Stimulated activated CD4-positive, alpha-beta T cell treated with anti-CD3 and anti-CD28 coated beads, Interleukin-4, amount 100 ng/mL, for 24 hours (primary cell): ENCODE measurements around the gene TXNDC2.

Experiments
- DNase-seq: peaks from one replicate; pipeline ENCODE4 v3.0.0-alpha.2; 2020

TXNDC2 gene

DNA sequence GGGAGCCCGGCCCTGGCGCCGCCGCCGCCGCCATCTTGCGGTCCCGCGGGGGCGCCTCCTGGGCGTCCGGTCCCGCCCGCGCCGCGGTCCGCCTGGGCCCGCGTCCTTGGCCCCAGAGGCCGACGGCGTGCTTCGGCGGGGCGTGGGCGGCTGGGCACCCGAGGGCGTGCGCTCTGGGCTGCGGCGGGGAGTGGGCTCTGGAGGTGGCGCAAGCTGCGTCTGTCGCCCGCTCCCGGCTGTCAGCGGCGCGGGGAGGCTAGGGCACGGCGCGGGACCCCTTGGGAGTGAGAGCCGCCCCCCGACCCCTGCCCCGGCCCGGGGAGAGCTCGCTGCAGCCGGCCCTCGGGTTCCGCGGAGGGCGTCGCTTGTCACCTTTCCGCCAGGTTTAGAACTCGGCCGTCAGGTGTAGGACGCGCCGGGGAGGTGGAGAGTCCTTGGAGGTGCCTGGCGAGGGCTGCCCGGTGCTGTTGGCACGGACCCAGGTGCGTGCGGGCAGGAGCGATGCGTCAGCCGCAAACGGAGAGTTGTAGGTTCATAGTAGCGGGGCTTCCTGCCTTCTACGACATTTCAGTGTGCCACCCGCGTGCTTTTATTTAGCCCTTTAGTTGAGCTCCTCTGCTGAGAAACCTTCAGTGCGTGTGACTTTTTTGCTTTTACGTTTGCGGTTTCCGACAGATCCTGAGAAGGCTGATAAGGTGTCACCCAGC, 29.0 kb downstream of the TXNDC2 start:
- DNase-seq, result peak; percentile 82

DNA sequence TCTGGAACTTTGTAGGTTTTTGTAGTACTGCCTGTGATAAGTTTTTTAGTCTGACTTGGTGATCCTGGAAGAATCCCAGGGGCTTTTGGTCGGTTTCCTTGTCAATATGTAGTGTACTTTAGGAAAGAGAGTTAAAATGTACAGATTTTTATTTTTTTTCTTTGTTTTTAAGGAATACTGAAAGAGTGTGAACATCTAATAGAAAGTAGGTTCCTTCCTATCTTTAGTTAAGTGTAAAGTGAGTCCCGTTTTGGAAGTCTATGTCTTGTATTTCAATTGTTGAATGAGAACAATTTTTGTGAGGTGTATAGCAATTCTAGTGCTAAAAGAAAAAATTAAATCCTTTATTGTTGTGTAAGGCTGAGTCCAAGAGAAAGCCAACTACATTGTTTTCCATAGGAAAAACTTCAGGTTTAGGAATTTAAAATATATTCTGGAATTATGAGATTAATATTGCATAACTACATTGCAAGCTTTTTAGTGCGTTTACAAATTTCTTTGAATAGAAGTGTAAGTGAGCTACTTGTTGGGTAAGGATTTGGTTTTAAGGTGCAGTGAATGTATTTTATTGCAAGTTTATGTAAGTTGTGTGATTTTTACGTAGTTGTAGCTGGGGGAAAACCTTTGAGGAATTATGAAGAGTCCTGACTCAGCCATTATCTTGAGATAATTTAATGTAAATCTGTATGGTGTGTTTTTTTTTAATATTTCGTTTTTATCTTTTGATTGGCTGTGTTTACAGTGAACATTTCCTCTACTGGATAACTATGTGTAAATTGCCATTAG, 29.7 kb downstream of the TXNDC2 start:
- DNase-seq, result no peak

DNA sequence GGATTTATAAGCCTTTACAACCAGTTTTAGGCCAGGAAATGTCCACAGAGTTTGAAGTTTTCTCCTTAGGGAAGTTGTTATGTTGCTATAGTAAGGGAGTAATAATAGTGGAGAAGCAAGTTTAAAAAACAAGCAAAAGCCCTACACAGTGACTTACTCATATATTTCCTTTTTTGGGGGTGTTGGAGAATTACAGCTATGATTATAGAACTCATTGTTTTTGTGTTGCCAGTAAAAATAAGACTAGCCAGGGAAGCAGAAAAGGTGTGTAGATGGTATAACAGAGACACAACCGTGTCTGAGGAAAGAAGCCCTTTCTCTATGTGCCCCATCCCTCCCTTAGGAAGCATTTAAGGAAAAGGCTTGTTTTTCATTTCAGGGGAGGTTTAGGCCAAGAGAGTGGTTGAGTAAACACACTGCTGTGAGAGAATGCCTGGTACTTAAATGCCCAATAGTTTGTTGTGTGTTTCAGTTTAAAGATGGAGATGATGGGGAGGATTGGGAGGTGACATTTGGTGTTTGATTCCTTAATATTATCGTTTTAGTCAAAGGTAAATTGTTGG, 30.4 kb downstream of the TXNDC2 start:
- no peak for DNase-seq

DNA sequence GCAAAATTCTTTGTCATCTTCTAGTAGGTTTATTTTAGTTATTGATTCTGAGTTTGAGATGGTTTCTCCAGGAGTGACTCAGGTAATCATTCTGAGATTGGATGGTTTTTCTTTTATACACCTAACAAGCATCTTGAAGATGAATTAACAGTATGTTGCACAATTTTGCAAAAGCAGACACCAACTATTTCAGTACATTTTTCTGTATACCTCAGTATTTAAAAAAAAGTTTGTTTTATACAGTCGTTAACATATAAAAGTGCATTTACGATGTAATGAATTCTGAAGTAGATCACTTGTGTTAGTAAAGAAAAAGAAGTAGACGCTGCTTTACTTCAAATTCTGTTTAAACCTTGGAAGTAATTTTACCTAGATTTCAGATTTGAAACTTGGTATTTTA, 31.0 kb downstream of the TXNDC2 start:
- DNase-seq, result no peak

DNA sequence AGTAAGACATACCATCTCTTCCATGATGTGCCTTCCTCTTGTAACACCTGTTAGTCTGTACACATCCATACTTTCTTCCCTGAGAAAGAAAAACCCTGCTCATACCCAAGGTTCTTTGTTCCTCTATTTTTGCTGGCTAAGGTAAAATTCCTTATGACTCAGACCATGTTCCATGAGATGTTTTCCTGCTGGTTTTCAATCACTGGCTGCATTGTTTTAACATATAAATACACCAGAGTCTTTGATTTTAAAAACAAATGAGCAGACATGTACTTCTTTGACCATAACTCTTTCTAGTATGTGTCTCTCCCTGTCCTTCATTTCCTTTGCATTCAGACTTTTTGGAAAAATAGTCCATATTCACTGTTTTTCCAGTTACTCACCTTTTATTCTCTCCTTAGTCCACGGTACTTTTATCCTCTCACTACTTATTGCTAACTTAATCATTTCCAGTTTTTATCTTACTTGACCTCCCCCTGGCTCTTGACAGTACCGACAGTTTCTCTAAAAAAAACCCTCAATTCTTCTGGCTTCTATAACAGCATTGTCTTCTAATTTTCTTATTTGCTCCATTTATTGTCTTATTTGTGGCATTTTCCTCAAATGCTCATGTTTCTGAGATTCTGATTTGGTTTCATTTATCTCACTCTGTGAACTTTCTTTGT, 32.4 kb downstream of the TXNDC2 start:
- no peak for DNase-seq

DNA sequence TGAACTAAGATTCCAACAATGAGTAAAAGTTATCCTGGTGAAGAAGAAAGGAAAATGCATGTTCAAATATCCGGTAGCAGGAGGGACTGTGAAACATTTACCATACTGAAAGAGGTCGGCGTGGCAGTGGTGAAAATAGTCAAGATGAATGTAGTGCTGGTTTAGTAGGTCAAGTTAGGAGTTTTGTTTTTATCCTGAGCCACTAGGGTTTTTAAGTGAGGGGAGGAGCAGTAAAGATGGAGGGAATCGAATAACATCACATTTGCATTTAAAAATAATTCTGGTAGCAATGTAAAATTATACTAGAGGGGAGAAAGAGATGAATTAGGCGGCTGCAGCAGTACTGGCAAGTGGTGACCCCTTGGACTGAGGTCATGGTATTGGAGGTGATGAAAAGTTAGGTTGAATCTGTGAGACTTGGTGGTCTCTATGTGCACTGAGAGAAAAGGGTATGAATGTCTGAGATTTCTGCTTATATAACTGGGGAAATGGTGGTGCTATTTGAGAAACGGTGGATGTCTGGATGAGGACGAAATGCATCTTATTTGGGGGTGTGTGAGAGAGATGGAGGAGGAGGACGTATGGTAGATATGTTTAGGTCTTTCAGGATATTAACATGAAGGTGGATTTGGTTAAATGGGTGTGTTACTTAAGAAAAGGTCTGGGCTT, 33.9 kb downstream of the TXNDC2 start:
- no peak for DNase-seq

DNA sequence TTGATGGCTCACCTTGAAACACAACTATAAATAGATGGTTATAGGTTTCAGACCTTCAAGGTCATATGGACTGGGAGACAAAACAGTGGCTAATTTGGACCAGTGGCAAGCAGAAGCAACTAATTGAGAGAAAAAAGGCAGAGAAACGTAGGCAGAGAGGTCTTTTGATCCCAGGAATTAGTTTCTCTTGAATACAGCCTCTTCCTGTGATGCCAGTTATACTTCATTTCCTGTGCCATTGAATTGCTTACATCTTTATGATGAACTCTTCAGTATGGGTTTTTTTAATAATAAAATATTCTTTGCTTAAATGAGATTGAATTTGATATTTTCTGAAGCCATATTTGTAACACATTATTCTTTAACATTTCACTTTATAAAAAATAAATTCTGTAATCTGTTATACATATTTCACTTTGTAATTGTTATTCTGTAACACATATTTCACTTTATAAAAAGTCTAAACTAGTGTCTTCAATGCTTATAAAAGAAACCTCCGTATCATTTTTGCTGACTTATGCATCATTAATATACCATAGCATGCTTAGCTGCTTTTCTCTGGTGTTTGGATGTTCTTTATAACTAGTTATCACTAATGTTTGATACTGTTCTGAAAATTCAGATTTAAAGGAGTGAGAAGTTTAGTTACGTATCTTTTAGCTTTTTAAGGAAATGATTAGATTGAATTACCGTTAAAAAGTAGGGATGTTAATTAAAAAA, 37.0 kb downstream of the TXNDC2 start:
- no peak for DNase-seq

DNA sequence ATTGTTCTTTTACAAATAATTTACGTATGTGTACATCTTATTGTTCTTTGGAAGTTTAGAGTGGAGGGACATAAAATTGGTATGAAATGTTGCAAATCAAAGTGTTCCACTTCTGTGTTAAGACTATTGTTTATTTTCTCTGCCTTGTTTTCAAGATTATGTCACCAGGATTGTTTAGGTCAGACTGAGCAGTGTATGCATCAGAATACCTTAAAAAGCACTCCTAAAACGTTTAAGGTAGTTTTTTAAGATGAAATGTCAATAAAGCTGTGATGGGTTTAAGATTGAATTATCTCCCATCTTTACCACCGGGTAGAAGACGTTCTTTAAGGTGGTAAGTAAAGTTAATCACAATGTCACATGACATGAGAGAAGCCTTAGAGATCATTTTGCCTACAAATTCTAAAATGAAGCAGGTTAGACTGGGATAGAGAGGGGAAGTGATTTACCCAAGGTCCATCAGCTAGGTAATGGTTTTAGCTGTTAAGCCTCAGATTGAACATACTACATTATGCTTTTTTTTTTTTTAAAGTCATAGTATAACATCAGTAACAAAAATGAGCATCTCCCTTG, 38.7 kb downstream of the TXNDC2 start:
- DNase-seq, result no peak

DNA sequence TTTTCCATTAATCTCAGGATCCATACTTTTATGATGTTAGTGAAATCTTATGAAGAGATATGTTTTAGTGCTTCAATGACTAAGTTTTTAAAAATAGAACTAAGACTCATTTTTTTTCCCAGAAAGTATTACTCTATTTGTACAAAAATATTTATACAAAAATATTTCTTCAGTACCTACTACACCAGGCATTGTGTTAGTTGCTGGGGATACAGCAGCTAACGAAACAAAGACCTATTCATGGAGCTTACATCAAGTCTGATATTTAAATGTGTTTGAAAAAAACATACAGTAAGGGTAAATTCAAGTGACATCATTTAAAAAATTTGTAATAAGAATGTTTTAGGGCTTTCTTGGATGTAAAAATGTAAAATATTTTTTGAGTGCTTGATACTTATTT, 39.6 kb downstream of the TXNDC2 start:
- DNase-seq, result no peak

DNA sequence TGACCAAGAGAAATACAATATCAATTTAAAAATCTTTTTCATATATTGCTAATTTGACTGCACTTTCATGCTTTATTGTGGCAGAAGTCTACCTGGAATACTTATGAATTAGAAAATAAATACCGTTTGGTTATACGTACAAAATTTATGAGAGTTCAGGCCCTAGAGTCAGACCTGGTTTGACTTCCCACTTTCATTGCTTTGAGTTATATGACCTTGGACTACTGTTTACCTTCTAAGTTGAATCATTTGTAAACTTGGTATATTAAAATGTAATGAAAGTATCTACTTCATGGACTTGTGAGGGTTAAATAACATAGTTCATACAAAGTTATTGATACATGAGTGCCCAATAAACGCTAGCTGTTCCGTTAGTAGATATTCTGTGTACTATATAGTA, 40.0 kb downstream of the TXNDC2 start:
- DNase-seq, result no peak

DNA sequence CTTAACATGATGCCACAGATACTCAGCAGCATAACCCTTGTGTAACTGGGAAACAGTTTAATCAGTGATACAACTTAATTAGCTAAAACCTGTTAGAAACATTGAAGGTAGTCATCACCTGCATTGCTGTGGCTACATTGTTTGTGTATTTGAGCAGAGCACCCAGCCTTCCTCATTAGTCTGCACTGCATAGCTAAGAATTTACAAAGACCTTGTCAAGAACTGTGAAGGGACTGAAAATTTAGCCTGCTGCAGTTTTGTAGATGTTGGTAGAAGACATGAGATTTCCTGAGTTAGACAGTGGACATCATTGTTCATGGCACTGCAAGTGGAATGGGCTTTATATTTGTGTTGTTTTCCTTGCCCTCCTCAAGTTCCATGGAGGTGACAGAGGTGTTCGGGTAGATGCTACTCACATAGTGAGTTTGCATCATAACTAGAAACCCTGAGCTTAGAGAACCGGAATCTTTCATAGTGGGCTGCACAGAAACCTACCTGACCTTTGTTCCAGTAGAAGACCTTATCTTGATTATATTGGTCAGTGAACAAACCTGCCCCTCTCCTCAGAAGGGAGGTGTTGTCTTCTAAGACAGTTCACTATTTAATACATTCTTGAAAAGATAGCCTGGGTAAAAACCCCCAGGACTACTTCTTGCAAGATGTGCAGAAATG, 40.6 kb downstream of the TXNDC2 start:
- no peak for DNase-seq

DNA sequence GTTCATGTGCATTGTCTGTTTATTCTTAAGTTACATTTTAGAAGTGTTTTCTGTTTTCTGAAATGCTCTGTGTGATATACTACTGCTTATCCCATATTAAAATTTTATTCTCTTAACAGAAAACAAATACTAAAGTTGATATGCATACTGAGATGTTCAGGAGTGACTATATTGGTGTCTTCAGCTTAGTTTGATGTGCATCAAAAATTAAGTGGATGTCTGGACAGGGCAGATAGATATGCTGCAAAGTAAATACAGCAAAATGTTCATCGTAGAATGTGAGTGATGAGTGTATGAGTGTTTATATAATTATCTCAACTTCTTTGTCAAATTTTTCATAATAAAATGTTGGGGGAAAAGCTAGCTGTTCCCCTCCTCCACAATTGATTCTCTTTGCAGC, 41.2 kb downstream of the TXNDC2 start:
- no peak for DNase-seq

DNA sequence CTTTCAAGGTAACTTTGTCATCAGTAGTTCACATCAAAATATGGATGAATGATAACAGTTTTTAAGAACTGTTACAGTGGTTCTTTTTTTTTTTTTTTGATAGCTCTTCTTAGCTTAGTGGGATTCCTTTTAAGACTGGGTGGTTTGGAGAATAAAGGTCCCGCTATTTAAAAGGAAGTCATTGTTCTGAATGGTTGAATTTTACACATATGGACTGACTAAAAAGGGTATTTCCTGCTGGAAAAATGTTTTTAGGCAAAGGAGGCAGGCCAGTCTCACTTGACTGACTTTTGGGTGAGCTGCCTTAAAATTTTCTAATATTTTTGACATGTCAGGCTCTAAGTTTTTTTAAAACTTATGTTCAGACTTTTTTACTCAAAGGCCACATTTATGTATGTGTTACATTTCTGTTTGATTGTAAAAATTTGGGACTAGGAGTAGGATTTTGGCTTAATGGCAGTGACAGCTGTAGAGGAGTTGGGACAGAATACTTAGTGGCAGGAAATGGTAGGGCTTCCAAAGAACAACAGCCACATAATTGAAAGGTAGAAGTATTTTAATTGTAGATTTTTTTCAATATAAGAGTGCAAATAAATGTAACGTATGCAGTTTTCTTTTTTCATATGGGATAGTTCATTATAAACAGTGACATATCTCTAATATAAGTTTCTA, 41.8 kb downstream of the TXNDC2 start:
- no peak for DNase-seq

DNA sequence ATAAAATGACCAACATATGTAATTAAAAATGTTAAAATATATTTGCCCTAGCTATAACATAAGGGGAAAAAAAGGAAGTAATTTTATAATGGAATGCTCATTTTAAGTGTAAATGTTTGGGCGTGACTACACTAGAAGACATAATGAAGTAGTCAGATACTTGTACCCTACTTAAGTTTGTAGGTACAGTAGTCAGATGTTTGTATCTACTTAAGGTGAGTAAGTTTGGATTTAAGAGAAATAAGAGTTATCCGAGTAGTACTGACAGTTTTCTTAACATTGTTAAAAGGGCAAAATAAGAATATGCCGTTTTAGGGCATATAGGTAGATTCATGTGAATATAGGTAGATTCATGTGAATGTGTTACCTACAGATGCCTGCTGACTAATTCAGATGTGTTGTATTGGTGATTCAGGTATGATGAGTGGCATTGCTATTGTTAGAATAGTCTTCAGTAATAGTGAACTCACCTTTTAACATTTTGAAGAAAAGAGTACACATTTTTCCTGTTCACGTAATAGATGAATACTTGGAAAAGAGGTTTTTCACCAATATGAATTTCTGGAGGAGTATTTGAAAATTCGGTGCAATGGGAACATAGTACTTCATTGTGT, 43.0 kb downstream of the TXNDC2 start:
- no peak for DNase-seq

DNA sequence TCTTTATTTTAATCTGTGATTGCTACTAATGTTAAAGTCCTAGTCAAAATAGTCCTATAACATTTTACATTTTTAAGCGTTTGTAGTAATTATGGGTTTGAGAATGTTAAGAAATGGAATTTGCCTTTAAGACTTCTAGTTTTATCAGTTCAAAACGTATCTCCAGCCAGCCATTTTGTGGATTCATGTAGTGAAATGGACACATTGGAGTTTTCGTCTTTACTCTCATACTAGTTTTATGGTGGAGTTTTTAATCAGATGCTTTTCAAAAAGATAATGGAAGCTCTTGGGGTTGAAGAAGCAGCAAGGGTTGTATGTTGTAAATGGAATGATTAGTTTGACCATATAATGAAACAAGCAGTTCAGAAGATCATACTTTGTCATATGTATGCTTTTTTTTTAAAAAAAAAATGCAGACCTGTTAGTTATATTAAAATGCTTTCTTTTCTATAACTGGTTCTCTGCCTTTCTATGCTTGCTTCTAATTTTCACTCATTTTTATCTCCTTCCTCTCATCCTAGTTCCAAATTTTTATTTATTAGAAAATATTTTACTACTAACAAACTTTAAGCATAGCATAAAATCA, 44.6 kb downstream of the TXNDC2 start:
- DNase-seq, result no peak

DNA sequence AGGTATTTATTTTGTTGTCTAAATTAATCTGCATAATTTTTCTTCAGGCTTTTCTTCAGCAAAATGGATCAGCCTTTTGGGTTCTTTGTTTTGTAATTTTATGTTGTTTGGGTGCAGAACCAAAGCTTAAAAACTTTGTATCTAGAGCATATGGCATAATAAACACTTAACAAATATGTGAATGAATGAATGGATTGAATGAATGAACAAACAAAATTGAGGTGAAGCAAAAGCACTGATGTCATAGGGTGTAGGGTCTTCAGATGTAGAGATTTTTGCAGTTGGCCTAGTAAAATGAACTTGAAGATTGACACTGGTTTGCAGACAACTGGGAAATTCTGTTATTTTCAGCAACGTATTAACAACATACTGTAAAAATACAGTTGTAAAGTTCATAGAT, 45.4 kb downstream of the TXNDC2 start:
- no peak for DNase-seq

DNA sequence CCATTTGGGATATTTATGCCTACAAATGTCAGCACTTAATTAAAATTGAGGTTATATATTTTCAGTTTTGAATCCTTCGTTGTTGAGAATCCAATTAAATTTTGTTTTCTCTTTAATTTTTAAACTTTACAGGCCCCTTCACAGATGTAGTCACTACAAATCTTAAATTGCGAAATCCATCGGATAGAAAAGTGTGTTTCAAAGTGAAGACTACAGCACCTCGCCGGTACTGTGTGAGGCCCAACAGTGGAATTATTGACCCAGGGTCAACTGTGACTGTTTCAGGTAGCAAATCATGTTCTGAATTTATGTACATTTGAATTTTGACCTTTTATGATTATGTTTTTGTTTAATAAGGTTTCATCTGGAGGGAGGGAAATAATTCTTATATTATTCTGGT, 45.9 kb downstream of the TXNDC2 start:
- DNase-seq, result no peak

DNA sequence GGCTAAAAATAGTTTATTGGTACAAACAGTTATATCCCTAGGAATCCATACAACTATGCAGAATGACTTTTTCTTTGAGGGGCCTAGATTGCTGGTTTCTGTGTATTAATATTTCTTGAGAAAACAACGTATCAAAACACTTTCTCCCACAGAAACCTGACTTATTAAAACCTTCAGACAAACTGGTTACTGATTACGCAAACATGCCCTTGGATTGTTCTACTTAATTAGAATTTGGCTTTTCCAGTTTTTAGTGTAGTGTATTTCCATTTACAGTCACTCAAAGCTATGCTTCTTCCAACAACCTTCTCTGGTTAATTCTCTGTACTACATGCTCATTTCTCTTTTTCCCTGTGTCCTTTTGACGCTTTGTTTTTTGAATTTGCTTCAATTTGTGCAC, 48.1 kb downstream of the TXNDC2 start:
- no peak for DNase-seq

DNA sequence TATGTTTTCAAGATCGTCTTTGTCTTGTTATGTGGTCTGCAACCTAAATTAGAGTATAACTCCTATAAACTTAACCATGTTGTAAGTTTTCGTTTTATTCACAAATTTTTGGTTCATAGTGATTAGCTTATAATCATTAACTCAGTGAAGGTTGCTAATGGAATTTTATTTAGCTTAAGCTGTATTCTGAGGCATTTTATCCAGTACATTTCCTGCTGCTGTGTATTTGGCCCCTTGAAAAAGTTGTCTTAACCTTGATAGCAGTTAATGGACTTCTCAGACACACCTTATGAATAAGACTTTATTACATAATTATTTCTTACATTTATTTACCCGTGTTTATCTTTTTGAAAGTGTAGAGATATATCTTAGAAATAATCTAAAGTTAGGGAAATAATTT, 48.5 kb downstream of the TXNDC2 start:
- no peak for DNase-seq
